Measurements from ENCODE around the gene GBA2. TPM values are rescaled to one million over a fixed set of nuclear protein-coding genes. Genes with fewer than 3 reads are reported as not detected.

GBA2 gene
- polyA plus RNA-seq, 1 of the 3 experiments (the other 2 are of a cell fraction), result 71.5 TPM

GRCh38 chr9:35732800-35733541, 16.1 kb downstream of the GBA2 start:
- H3K9me3 ChIP-seq, result no peaks in the 10 kb centered on the region
- TF ChIP-seq SIN3A (IDR thresholded peaks at IDR 0.05; ENCODE audit: borderline replicate concordance, low read depth, low read length) (peak; percentile 57; the same call in 1 of the 2 replicates), CTCF (IDR thresholded peaks at IDR 0.05) (peak; percentile 33), CHD2 (IDR thresholded peaks at IDR 0.05; ENCODE audit: low read length, partially characterized antibody) (peak; percentile 6), MAX (IDR thresholded peaks at IDR 0.05; ENCODE audit: low read depth) (no peak)
- H3K9ac ChIP-seq, result peak overlapping the region; percentile 94
- DNase-seq, result peak; percentile 43
- H3K27ac ChIP-seq (ENCODE audit: low read depth in 2 of 2, low read length in 1 of 2), result peak overlapping the region; percentile 88 to 94
- H3K36me3 ChIP-seq (replicated peaks in 1 of 2; ENCODE audit: control insufficient read depth in 1 of 2, insufficient read depth in 2 of 2, low read length in 1 of 2), result peaks cover 33 to 42% of the 10 kb centered on the region in 2 experiments
- peaks cover 67% of the 10 kb centered on the region for H3K79me2 ChIP-seq (ENCODE audit: insufficient read depth)
- H3K4me1 ChIP-seq (ENCODE audit: control insufficient read depth in 1 of 2, insufficient read depth in 2 of 2, low read depth in 1 of 2, low read length in 1 of 2), result peaks cover 27 to 42% of the 10 kb centered on the region in 2 experiments
- 0% methylated on average over 14 of the region's 14 CpGs for WGBS (ENCODE audit: low lambda C conversion rate)
- peak overlapping the region; percentile 89 to 96 for H3K4me3 ChIP-seq (ENCODE audit: low read depth in 2 of 2, low read length in 1 of 2)
- CTCF ChIA-PET, result interaction anchor here (0.7 to 9.7 kb wide), 19 partner anchors 9 to 149 kb away, joined by 3 to 103 read pairs (median 7); partner anchors contain the start of genes ARHGEF39, CCDC107, GBA2 and RGP1
- H3F3A ChIP-seq (replicated peaks; ENCODE audit: insufficient read depth), result peaks cover 66% of the 10 kb centered on the region
- peak overlapping the region; percentile 84 for H3K4me2 ChIP-seq
- POLR2A ChIA-PET, result interaction anchor here (1.2 to 3.1 kb wide), 10 partner anchors 11 to 75 kb away, joined by 3 to 28 read pairs (median 8); partner anchors contain the start of genes ARHGEF39, CCDC107, GBA2 and RGP1
- H4K20me1 ChIP-seq (ENCODE audit: insufficient read depth), result peaks cover 14% of the 10 kb centered on the region
- H3K9me2 ChIP-seq, result no peaks in the 10 kb centered on the region
- H3K27me3 ChIP-seq (ENCODE audit: insufficient read depth), result no peaks in the 10 kb centered on the region
- 0 out of 2 replicates have a peak overlapping the region, but pooled peaks have one; percentile 27 for H2AFZ ChIP-seq (ENCODE audit: low read depth)

GRCh38 chr9:35732185-35732799, 16.7 kb downstream of the GBA2 start, which contains the start of the genes CREB3 and TLN1:
Gene CREB3, plus strand, starts transcription at chr9:35732666. Its CDS starts 107 bp downstream, at chr9:35732773.
Gene TLN1, minus strand, starts transcription at chr9:35732195. Its CDS starts 6,501 bp downstream, at chr9:35725694.
- peak; percentile 97 for DNase-seq
- Histone ChIP-seq H3K79me2 (ENCODE audit: insufficient read depth) (peaks cover 74% of the 10 kb centered on the region), H3K9me3 (no peaks in the 10 kb centered on the region), H3K4me3 (ENCODE audit: low read depth in 2 of 2, low read length in 1 of 2) (peak within 1 kb of the TSS; percentile 89 to 96), H3K36me3 (replicated peaks in 1 of 2; ENCODE audit: control insufficient read depth in 1 of 2, insufficient read depth in 2 of 2, low read length in 1 of 2) (peaks cover 26 to 35% of the 10 kb centered on the region in 2 experiments), H3K4me2 (peak within 1 kb of the TSS; percentile 91), H3K27ac (ENCODE audit: low read depth in 2 of 2, low read length in 1 of 2) (peak within 1 kb of the TSS; percentile 88 to 94), H4K20me1 (ENCODE audit: insufficient read depth) (peaks cover 16% of the 10 kb centered on the region), H3K9me2 (no peaks in the 10 kb centered on the region), H2AFZ (ENCODE audit: low read depth) (0 out of 2 replicates have a peak within 1 kb of the TSS, but pooled peaks have one; percentile 27), H3K27me3 (ENCODE audit: insufficient read depth) (no peaks in the 10 kb centered on the region), H3K4me1 (ENCODE audit: control insufficient read depth in 1 of 2, insufficient read depth in 2 of 2, low read depth in 1 of 2, low read length in 1 of 2) (peaks cover 34 to 49% of the 10 kb centered on the region in 2 experiments), H3F3A (replicated peaks; ENCODE audit: insufficient read depth) (peaks cover 68% of the 10 kb centered on the region), H3K9ac (peak within 1 kb of the TSS; percentile 94)
- ChIA-PET CTCF (interaction anchor here (0.7 to 9.7 kb wide), 23 partner anchors 9 to 150 kb away, joined by 3 to 103 read pairs (median 5); partner anchors contain the start of genes ARHGEF39, CCDC107, GBA2 and HINT2), POLR2A (interaction anchor here (0.8 to 3.1 kb wide), 12 partner anchors 11 to 74 kb away, joined by 3 to 28 read pairs (median 6); partner anchors contain the start of genes ARHGEF39, CCDC107, GBA2 and RGP1)
- WGBS (ENCODE audit: low lambda C conversion rate), result 0% methylated on average over 13 of the region's 49 CpGs
- no peak for TF ChIP-seq RXRA (IDR thresholded peaks at IDR 0.05; ENCODE audit: borderline replicate concordance, low read depth)
- TF ChIP-seq FOSL2 (IDR thresholded peaks at IDR 0.05; ENCODE audit: borderline replicate concordance, low read depth), result peak; percentile 20; the same call in 1 of the 2 replicates
- no peak for TF ChIP-seq MEF2A (IDR thresholded peaks at IDR 0.05; ENCODE audit: borderline replicate concordance, low read depth)
- no peak; the same call in 1 of the 2 replicates for TF ChIP-seq NRF1 (IDR thresholded peaks at IDR 0.05; ENCODE audit: low read depth, low read length)
- peak; percentile 65 for TF ChIP-seq CHD2 (IDR thresholded peaks at IDR 0.05; ENCODE audit: low read length, partially characterized antibody)
- TF ChIP-seq USF1 (IDR thresholded peaks at IDR 0.05; ENCODE audit: borderline replicate concordance, low read depth), result no peak
- 0 out of 2 replicates have a peak, but pooled peaks have one; percentile 26 for TF ChIP-seq YY1 (IDR thresholded peaks at IDR 0.05; ENCODE audit: low read depth)
- no peak for TF ChIP-seq IRF3 (IDR thresholded peaks at IDR 0.05; ENCODE audit: low read depth, low read length)
- 0 out of 2 replicates have a peak, but pooled peaks have one; percentile 49 for TF ChIP-seq TEAD4 (IDR thresholded peaks at IDR 0.05; ENCODE audit: borderline replicate concordance, insufficient read depth)
- no peak; the same call in 1 of the 2 replicates for TF ChIP-seq SMC3 (IDR thresholded peaks at IDR 0.05; ENCODE audit: low read depth, low read length)
- no peak for TF ChIP-seq GATA2 (CRISPR knock-in tag; IDR thresholded peaks at IDR 0.05)
- peak; percentile 46; the same call in 1 of the 2 replicates for TF ChIP-seq FOXM1 (IDR thresholded peaks at IDR 0.05; ENCODE audit: low read depth)
- TF ChIP-seq RCOR1 (IDR thresholded peaks at IDR 0.05; ENCODE audit: low read length), result peak; percentile 27
- no peak for TF ChIP-seq JUND (IDR thresholded peaks at IDR 0.05)
- TF ChIP-seq TCF12 (IDR thresholded peaks at IDR 0.05), result 0 out of 2 replicates have a peak, but pooled peaks have one; percentile 45

All from SK-N-SH (cell line).